Activated CD4-positive, alpha-beta T cell treated with anti-CD3 and anti-CD28 coated beads, Interleukin-2, amount 50 U/mL, for 16 hours (primary cell): ENCODE data around the gene MRGPRD.
"Not testable (repeated sequence)": the region's sequence is repeated elsewhere in the genome, so short reads cannot be mapped to it uniquely, and the experiment has no call there.

ENCODE experiments used
- DNase-seq: peaks from one replicate; pipeline ENCODE4 v3.0.0-alpha.2; 2020

The MRGPRD gene

GRCh38 chr11:69005631-69006368 is 25.0 kb upstream of the MRGPRD start:
- no peak for DNase-seq

DNA sequence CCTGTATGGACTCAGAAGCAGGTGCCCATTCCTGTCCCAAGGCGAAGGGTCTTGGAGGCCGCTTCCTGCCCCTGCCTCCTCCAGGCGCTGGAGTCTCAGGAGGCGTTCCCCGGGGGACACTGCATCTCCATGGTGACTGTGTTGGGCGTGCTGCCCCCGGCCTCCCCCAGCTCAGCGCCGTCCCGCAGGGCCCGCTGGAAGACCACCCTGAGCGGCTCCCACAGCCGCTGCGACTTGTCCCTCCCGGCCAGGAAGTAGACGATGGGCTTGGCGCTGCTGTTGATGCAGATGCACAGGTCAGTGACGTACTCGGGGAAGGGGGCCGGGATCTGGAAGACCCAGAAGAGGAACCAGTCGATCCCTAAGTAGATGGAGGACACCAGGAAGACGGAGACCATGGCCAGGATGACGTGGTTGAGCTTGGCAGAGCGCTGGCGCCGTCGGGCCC is 24.4 kb upstream of the MRGPRD start:
- DNase-seq, result no peak

- DNase-seq, result no peak
Observed at GRCh38 chr11:69004411-69005182, 23.8 kb upstream of the MRGPRD start.

DNA sequence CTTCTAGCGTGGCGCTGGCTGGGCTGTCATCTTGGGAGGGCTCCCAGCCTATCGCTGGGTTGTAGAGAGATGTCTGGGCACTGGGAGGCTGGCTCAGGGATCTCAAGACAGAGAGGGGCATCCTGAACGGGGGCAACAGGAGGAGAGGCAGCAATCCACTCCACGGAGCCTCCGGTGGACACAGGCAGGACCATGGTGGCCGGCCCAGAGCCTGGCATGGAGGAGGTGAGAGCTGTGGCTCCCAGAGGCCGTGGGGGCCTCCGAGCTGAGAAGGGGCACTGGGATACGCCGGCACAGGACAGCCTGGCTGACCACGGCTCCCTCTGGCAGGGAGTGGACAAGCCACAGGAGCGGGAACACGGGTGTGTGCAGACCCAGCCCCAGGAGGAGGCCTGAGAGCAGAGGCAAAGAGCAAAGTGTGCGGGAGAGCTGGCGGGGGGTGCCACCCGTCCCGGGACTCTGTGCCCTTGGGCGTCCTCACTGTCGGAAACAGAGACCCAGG is 23.1 kb upstream of the MRGPRD start:
- DNase-seq, result no peak

DNA sequence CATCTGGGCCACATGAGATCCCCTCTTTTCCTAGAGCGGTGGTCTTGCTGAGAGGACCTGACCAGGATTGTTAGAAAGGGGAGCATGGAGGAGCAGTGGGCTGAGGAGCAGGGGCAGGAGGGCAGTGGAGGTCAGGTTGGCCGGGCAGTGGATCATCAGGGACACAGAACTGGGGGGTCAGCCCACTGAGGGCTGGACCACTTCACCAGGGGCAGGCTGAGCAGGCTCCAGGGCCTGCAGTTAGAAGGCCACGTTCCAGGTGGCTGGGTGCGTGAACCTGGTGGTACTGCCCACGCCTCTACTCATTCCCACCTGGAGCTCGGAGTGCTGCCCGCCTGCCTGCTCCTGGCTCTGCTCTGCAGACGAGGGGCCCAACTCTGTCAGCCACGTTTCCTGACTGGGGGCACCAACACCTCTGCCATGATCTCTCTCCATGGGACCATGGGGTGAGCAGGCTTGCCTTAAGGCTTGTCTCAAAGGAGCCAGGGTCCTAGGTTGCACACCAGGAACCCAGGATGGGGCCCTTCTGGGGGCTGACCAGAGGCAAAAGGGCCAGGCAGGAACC is 22.6 kb upstream of the MRGPRD start:
- no peak for DNase-seq

GRCh38 chr11:69002570-69003231 is 21.9 kb upstream of the MRGPRD start:
- no peak for DNase-seq

GRCh38 chr11:69002110-69002569 is 21.4 kb upstream of the MRGPRD start:
- no peak for DNase-seq

- no peak for DNase-seq
Observed at GRCh38 chr11:69001243-69002081, 20.7 kb upstream of the MRGPRD start.

GRCh38 chr11:69000831-69001242 is 20.1 kb upstream of the MRGPRD start:
- DNase-seq, result no peak

GRCh38 chr11:69000391-69000790 is 19.6 kb upstream of the MRGPRD start:
- DNase-seq, result no peak

DNA sequence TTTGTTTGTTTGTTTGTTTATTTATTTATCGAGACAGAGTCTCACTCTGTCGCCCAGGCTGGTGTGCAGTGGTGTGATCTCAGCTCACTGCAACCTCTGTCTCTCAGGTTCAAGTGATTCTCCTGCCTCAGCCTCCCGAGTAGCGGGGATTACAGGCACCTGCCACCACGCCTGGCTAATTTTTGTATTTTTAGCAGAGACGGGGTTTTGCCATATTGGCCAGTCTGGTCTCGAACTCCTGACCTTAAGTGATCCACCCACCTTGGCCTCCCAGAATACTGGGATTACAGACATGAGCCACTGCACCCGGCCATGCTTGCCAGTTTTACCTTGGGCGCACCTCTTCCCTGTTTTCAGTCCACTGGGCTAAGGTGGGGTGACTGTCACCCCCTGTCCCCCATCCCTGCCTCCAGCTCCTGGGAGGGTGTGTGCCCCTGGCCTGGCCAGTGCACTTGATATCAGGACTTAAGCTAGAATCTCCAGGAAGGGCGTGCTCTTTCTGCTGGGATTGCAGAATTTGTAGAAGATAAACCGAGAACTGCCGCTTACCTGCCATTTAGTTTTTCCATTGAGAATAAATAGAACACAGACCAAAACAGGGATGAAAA is 19.1 kb upstream of the MRGPRD start:
- not testable (repeated sequence) for DNase-seq

GRCh38 chr11:68999093-68999747 is 18.4 kb upstream of the MRGPRD start:
- DNase-seq, result no peak

DNA sequence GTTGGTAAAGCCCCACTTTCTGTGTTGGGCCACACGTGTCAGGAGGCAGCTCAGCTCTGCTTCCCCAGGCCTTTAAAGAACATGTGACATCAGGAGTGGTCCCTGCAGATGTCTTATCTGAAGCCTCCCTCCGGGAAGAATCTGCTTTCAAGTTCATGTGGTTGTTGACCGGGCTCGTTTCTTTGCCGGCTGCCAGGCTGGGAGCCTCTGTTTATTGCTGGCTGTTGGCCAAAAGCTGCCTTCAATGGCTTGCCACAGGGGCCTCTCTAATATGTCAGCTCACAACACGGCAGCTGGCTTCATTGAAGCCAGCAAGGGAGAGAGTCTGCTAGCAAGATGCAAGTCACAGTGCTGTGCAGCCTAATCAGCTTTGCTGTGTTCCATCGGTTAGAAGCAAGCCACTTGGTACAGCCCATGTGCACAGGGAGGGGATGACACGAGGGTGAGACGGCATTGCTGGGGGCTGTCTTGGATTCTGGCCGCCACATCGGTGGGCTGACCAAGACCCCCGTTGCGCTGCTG is 17.7 kb upstream of the MRGPRD start:
- DNase-seq, result no peak

GRCh38 chr11:68997995-68998348 is 17.2 kb upstream of the MRGPRD start:
- no peak for DNase-seq

GRCh38 chr11:68997124-68997994 is 16.6 kb upstream of the MRGPRD start:
- no peak for DNase-seq

DNA sequence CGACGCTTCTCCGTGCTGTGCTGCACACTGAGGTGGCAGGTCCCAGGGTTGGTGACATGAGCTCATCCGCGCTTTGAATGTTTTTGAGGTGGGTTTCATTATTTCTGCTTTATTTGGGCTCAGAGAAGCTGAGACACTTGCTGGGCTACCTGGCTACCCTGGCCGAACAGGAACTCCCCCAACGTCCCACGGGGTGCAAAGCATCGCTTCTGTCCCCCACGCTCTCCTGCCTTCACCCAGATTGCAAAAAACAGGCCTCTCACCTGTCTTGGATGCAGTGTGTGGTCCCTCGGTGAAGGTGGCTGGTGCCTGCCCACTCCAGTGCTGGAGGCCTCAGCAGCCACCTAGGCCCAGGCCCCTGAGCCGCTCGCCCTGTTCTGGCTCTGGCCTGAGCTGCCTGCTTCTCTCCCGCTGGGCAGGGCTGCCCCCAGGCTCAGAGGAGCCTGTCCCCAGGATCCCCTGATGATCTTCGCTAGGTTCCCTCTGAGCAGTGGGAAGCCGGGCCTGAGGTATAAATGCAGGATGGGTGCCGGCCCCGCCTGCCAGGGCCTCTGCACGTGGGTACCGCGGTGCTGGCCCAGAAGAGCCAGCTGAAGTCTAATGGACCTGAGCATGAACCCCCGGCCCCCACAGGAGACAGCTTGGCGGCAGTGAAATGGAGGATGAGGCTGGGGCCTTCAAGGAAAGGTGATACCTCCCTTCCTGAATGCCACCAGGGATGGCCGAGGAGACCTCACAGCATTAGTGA is 15.8 kb upstream of the MRGPRD start:
- DNase-seq, result no peak

DNA sequence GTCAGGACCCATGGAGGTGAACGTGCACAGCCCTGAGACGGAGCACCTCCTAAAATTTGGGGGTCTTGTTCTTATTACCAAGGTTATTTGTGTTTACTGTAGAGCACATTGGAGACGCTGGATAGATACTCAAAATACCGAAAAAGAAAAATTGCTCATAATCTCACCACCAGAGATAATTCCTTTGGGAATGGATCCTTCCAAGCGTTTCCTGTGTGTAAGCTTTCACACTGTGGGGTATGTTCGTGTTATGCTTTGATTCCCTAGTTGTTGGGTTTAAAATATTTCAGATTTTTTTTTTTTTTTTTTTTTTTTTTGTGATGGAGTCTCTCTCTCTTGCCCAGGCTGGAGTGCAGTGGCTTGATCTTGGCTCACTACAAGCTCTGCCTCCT is 14.1 kb upstream of the MRGPRD start:
- no peak for DNase-seq

GRCh38 chr11:68994161-68994893 is 13.5 kb upstream of the MRGPRD start:
- no peak for DNase-seq
